ENCODE results near the gene GALNT10.

The GALNT10 gene

GRCh38 chr5:154205441-154206117, 15.0 kb downstream of the GALNT10 start:
- no peak overlapping the region for H3K4me3 ChIP-seq (ENCODE audit: low read length)
- TF ChIP-seq ZNF274 (IDR thresholded peaks at IDR 0.05; ENCODE audit: low read depth, low read length), result no peak

DNA sequence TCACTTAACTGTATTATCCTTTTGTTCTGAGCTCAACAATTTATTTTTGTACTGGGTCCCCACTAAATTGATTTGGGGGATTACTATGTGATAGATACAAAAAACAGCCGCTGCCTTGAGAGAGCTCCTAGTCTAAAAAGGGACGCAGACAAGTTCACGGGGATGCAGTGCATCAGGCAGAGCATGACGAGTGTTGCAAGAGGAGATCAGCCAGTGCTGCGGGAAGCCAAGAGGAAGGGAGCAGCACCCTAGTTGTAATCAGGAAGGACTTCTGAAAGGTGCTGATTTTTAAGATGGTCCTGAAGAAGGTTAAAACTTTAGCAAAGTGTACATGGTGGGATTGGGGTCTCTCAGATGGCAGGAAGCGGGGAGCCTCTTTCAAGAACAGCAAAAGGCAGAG, 15.8 kb downstream of the GALNT10 start:
- no peak for TF ChIP-seq ZNF274 (IDR thresholded peaks at IDR 0.05; ENCODE audit: low read depth, low read length)
- H3K4me3 ChIP-seq (ENCODE audit: low read length), result no peak overlapping the region

DNA sequence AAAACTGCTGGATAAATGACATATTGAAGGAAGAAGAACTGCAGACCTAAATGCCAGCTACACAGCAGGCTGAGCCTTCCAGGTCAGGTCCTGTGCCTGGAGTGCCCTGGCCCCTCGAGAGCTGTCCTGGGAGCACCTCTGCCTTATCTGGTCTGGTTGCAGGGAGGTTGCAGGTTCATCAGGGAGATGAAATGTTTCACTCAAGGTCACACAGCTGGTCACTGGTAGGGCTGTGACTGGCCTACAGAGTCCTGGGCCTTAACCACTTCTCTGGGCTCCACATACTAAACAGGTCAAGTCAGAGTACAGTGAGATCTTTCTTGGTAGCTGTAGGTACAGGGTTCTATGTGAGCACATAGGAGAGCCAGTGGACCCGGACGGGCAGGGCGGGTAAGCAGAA, 16.7 kb downstream of the GALNT10 start:
- TF ChIP-seq ZNF274 (IDR thresholded peaks at IDR 0.05; ENCODE audit: low read depth, low read length), result no peak
- no peak overlapping the region for H3K4me3 ChIP-seq (ENCODE audit: low read length)

DNA sequence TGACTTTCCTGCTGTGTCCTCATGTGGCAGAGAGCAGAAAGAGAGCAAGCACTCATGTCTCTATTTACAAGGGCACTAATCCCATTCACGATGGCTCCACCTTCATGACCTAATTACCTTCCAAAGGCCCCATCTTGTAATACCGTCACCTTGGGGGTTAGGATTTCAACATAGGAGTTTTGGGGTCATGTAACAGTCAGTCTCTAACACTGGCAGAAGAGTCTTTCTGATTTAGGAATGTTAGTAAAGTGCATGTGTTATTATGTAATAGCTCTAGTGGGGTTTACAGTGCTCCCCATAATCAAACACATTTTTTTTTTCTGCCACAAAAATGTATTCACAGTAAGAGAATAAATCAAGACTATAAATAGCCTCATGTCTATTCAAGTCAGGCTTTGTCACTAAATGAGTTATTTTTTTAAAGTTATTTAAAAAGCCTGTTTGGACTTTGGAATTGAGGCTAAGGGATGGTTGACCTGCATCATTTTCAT, 19.1 kb downstream of the GALNT10 start:
- no peak for TF ChIP-seq ZNF274 (IDR thresholded peaks at IDR 0.05; ENCODE audit: low read depth, low read length)
- H3K4me3 ChIP-seq (ENCODE audit: low read length), result no peak overlapping the region

DNA sequence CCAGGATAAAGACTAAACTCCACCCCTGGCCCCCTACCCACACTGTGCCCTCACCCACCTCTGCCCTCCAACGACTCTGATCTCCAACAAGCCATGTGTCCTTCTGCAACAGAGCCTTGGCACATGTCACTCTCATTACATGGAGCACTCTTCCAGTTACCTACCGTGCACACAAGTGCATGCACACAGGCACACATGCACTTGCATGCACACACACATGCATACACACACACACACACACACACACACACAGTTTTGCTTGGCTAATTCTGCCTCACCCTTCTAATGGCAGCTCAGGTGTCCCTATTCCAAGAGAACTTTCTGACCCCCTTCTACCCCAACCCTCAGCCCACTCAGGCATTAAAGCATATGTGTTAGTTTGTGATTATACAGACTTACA, 19.6 kb downstream of the GALNT10 start:
- TF ChIP-seq ZNF274 (IDR thresholded peaks at IDR 0.05; ENCODE audit: low read depth, low read length), result no peak
- no peak overlapping the region for H3K4me3 ChIP-seq (ENCODE audit: low read length)

GRCh38 chr5:154211641-154212390, 21.3 kb downstream of the GALNT10 start:
- no peak for TF ChIP-seq ZNF274 (IDR thresholded peaks at IDR 0.05; ENCODE audit: low read depth, low read length)
- H3K4me3 ChIP-seq (ENCODE audit: low read length), result no peak overlapping the region

DNA sequence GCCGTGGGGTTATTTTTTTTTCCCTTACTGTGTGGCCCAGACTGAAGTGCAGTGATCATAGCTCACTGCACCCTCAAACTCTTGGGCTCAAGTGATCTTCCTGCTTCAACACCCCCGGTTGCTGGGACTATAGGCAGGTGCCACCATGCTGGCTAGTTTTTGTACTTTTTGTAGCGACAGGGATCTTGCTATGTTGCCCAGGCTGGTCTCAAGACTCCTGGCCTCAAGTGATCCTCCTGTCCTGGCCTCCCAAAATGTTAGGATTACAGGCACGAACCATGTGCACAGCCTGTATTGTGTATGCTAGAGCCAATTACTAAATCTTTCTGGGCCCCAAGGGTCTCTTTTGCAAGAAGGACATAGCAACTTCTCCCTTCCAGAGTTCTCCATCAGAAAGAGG, 23.1 kb downstream of the GALNT10 start:
- H3K4me3 ChIP-seq (ENCODE audit: low read length), result no peak overlapping the region
- TF ChIP-seq ZNF274 (IDR thresholded peaks at IDR 0.05; ENCODE audit: low read depth, low read length), result no peak

DNA sequence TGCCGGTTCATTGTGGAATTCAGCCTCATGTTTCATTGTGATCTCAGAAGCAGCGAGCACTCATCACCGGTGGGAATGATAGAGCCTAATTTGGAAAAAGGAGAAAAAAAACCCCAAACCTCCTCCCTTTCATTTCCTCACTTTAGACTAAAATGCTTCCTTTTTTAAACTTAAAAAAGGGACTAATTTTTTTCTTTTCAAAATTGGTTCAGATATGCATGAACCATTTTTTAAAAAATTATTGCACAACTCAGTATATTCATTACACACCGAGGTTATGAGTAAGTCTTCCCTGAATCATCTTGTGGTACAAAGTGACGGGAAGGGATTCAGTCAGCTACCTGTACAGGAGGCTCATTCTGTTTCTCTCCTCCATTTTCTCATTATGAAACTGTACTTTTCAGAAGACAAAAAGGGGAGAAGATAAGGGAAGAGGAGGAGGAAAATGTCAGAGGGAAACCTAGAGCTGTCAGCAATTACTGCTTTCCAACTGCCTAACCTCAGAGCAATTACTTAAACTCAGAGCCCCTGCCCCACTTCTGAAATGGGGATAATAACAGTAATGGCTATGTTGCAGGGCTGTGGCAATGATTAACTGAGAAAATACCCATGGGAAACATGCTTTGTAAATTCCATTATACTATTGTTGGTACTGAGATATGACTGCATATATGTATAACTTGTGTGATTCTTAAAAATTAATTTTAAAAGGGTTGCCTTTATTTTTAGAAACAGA, 24.0 kb downstream of the GALNT10 start:
- no peak overlapping the region for H3K4me3 ChIP-seq (ENCODE audit: low read length)

DNA sequence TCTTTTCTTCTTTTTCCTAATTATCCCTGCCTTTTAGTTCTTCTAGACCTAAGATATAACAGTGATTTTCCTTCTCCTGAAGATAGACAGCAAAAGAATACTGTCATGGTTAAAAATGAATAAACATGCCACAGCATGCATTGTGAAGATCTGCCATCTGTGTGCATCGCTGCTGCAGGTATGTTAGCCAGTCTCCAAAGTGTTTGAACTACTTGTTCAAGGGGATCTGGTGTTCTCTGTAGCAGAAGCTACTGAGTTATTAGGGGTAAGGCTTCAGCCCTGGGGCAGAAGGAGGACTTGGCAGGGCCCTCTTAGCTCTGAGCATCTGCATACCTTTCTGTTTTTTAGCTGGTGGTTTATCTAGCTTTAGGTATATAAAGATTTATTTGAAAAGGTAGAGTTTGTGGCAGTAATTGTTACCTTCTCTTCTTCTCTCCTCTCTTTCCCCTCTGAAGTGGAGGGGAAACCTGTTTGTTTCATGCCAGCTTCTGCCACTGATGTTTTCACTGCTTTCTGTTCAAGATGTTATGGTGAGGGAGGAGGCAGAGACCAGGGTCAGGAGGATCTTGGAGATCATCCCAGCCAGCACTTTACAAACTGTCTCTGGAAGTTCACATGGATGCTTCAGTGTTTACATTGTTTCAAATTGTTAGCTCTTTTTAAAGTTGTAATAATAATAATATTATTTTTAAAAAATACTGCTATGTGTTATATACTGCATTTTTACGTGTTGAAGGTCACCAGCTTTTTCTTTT, 25.2 kb downstream of the GALNT10 start:
- H3K4me3 ChIP-seq (ENCODE audit: low read length), result no peak overlapping the region
- no peak for TF ChIP-seq ZNF274 (IDR thresholded peaks at IDR 0.05; ENCODE audit: low read depth, low read length)

More for the DNA sequence above, 24.0 kb downstream of the GALNT10 start:
- no peak for TF ChIP-seq ZNF274 (IDR thresholded peaks at IDR 0.05; ENCODE audit: low read depth, low read length)

DNA sequence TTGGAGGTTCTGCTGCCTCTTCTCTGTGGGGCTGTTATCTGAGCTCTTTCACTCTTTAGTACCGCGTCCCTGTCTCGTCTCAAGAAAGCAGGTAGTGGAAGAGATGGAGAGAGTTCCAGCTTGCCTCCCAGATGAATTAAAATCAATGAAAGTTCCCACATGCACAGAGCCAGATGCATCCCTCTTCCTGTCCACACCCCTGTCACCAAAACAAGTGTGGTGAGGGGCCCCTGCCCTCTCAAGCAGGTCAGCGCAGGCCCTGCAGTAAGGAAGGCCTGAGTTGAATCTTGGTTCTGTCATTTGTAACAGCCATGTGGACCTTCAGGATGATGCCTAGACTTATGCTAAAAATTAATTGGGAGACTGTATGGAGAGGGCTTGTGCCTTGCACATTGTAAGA, 26.9 kb downstream of the GALNT10 start:
- H3K4me3 ChIP-seq (ENCODE audit: low read length), result no peak overlapping the region

GRCh38 chr5:154218786-154219185, 28.3 kb downstream of the GALNT10 start:
- no peak for TF ChIP-seq ZNF274 (IDR thresholded peaks at IDR 0.05; ENCODE audit: low read depth, low read length)
- H3K4me3 ChIP-seq (ENCODE audit: low read length), result no peak overlapping the region

More for the DNA sequence above, 26.9 kb downstream of the GALNT10 start:
- no peak for TF ChIP-seq ZNF274 (IDR thresholded peaks at IDR 0.05; ENCODE audit: low read depth, low read length)

GRCh38 chr5:154220625-154221024, 30.1 kb downstream of the GALNT10 start:
- no peak for TF ChIP-seq ZNF274 (IDR thresholded peaks at IDR 0.05; ENCODE audit: low read depth, low read length)

GRCh38 chr5:154221371-154221896, 30.9 kb downstream of the GALNT10 start:
- no peak overlapping the region for H3K4me3 ChIP-seq (ENCODE audit: low read length)
- TF ChIP-seq ZNF274 (IDR thresholded peaks at IDR 0.05; ENCODE audit: low read depth, low read length), result no peak

More at GRCh38 chr5:154220625-154221024, 30.1 kb downstream of the GALNT10 start:
- no peak overlapping the region for H3K4me3 ChIP-seq (ENCODE audit: low read length)

DNA sequence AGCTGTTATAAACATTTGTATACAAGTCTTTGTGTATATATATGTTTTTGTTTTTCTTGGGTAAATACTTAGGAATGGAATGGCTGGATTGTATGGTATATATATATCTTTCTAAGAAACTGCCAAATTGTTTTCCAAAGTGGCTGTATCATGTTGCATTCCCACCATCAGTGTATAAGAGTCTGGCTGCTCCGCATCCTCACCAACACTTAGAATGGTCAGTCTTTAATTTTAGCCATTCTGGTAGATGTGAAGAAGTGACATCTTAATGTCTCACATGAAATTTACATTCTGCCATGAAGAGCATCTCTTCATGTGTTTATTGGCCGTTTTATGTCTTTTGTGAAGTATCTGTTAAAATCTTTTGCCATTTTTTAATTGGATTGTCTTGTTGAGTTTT, 31.9 kb downstream of the GALNT10 start:
- H3K4me3 ChIP-seq (ENCODE audit: low read length), result no peak overlapping the region
- no peak for TF ChIP-seq ZNF274 (IDR thresholded peaks at IDR 0.05; ENCODE audit: low read depth, low read length)
